HG02981 (cell line): Measurements from ENCODE around the gene NOLC1.
"Not testable (repeated sequence)": the region's sequence is repeated elsewhere in the genome, so short reads cannot be mapped to it uniquely, and the experiment has no call there.

Experiments
- ATAC-seq: cut with Tn5 transposase; IDR thresholded peaks from one replicate; pipeline ENCODE4 v1.9.1; 2021; ENCODE audit warnings: mild to moderate bottlenecking, moderate library complexity; ENCODE audit not compliant: unreplicated experiment

NOLC1 gene

GRCh38 chr10:102153093-102153620 is 968 bp downstream of the NOLC1 start:
- ATAC-seq, result no peak

- ATAC-seq, result no peak
Observed at GRCh38 chr10:102154466-102155116, 2.4 kb downstream of the NOLC1 start.

GRCh38 chr10:102157224-102157623 is 5.0 kb downstream of the NOLC1 start:
- no peak for ATAC-seq

GRCh38 chr10:102159051-102159597 is 6.9 kb downstream of the NOLC1 start:
- ATAC-seq, result no peak

GRCh38 chr10:102159831-102160230 is 7.6 kb downstream of the NOLC1 start:
- no peak for ATAC-seq

GRCh38 chr10:102163342-102163989 is 11.3 kb downstream of the NOLC1 start:
- ATAC-seq, result no peak

- ATAC-seq, result no peak
Observed at GRCh38 chr10:102167861-102168260, 15.7 kb downstream of the NOLC1 start.

GRCh38 chr10:102170602-102171001 is 18.4 kb downstream of the NOLC1 start:
- no peak for ATAC-seq

- ATAC-seq, result no peak
Observed at GRCh38 chr10:102172288-102172687, 20.1 kb downstream of the NOLC1 start.

- ATAC-seq, result no peak
Observed at GRCh38 chr10:102175415-102175814, 23.2 kb downstream of the NOLC1 start.

GRCh38 chr10:102184606-102185005 is 32.4 kb downstream of the NOLC1 start:
- ATAC-seq, result no peak

GRCh38 chr10:102185272-102185671 is 33.1 kb downstream of the NOLC1 start:
- ATAC-seq, result no peak

- no peak for ATAC-seq
Observed at GRCh38 chr10:102185811-102186527, 33.8 kb downstream of the NOLC1 start.

- ATAC-seq, result no peak
Observed at GRCh38 chr10:102188298-102188940, 36.2 kb downstream of the NOLC1 start.

GRCh38 chr10:102188941-102189898 is 37.0 kb downstream of the NOLC1 start:
- ATAC-seq, result not testable (repeated sequence)

- no peak for ATAC-seq
Observed at GRCh38 chr10:102191956-102192355, 39.8 kb downstream of the NOLC1 start.

GRCh38 chr10:102195296-102195870 is 43.2 kb downstream of the NOLC1 start:
- no peak for ATAC-seq

- ATAC-seq, result no peak
Observed at GRCh38 chr10:102196893-102197292, 44.7 kb downstream of the NOLC1 start.

GRCh38 chr10:102198027-102198426 is 45.8 kb downstream of the NOLC1 start:
- no peak for ATAC-seq
